A673 (cell line): ENCODE measurements around the gene UCKL1. TPM values are rescaled to one million over a fixed set of nuclear protein-coding genes. Genes with fewer than 3 reads are reported as not detected.

Experiments used
- BruUV-seq: library from RNA; stranded (reverse); fragments of 400-500 nt; replicated peaks from 2 replicates; lab custom pipeline; 2021; lab: Mats Ljungman, UMichigan
- CTCF ChIA-PET: fragments of 300-600 bp; sonication (Branson Sonifier 250); formaldehyde crosslinking; loops from one replicate; lab custom pipeline; 2022; ENCODE audit warnings: antibody characterized with exemption; lab: Charles Lee
- POLR2A ChIA-PET: fragments of 300-600 bp; sonication (Branson Sonifier 250); formaldehyde crosslinking; loops from one replicate; lab custom pipeline; 2022; ENCODE audit warnings: antibody characterized with exemption; ENCODE audit not compliant: low non-redundant PET; lab: Charles Lee
- DNase-seq: peaks from one replicate; pipeline ENCODE4 v3.0.0-alpha.2; 2015; ENCODE audit warnings: low spot score
- H3K27ac ChIP-seq: fragments of 200-600 bp; sonication (generic); 2 replicates; pipeline ENCODE4 v1.5.1; 2016; ENCODE audit warnings: mixed run types, low read depth, mild to moderate bottlenecking, mixed read lengths, antibody characterized with exemption, low read length; ENCODE audit not compliant: poor library complexity, severe bottlenecking
- H3K27me3 ChIP-seq: fragments of 200-600 bp; sonication (generic); replicated peaks from 2 replicates; pipeline ENCODE4 v1.6.1; 2017; ENCODE audit warnings: mixed run types, low read depth, mild to moderate bottlenecking, mixed read lengths, antibody characterized with exemption, low read length; ENCODE audit not compliant: insufficient read depth, poor library complexity
- H3K36me3 ChIP-seq: fragments of 200-600 bp; sonication (generic); 2 replicates; pipeline ENCODE4 v1.6.1; 2016; ENCODE audit warnings: mixed run types, mild to moderate bottlenecking, mixed read lengths, antibody characterized with exemption, low read length; ENCODE audit not compliant: insufficient read depth, poor library complexity, severe bottlenecking
- H3K4me1 ChIP-seq: fragments of 200-600 bp; sonication (generic); 2 replicates; pipeline ENCODE4 v1.6.1; 2017; ENCODE audit warnings: mixed run types, mild to moderate bottlenecking, mixed read lengths, antibody characterized with exemption, low read length; ENCODE audit not compliant: insufficient read depth, poor library complexity, severe bottlenecking
- H3K4me3 ChIP-seq: fragments of 200-600 bp; sonication (generic); 2 replicates; pipeline ENCODE4 v1.5.1; 2016; ENCODE audit warnings: low read depth, mixed run types, mild to moderate bottlenecking, mixed read lengths, low read length; ENCODE audit not compliant: poor library complexity, severe bottlenecking
- H3K9me3 ChIP-seq: fragments of 200-600 bp; sonication (generic); 2 replicates; pipeline ENCODE4 v1.6.1; 2016; ENCODE audit warnings: mixed run types, low read depth, mild to moderate bottlenecking, mixed read lengths, antibody characterized with exemption, low read length; ENCODE audit not compliant: poor library complexity, severe bottlenecking
- CTCF ChIP-seq: fragments of 300-800, 200-600 bp; sonication (generic); conservative IDR thresholded peaks from 2 replicates; pipeline ENCODE4 v1.5.1; 2017; ENCODE audit warnings: low read depth, mild to moderate bottlenecking, antibody characterized with exemption, low read length, moderate library complexity, mixed read lengths
- EZH2 ChIP-seq: fragments of 200-600 bp; sonication (generic); IDR thresholded peaks from 2 replicates; pipeline ENCODE4 v1.6.1; 2017; ENCODE audit warnings: borderline replicate concordance, low read depth, mild to moderate bottlenecking, mixed read lengths, antibody characterized with exemption, low read length; ENCODE audit not compliant: poor library complexity, severe bottlenecking
- intact Hi-C: fragments of 100-400 bp; cut with micrococcal nuclease; formaldehyde crosslinking; loops from one replicate; pipeline ENCODE4 v1.10.0; 2022; ENCODE audit not compliant: unreplicated experiment
- total RNA-seq: library from RNA; stranded (reverse); gene quantifications from 2 replicates; pipeline ENCODE4 v1.2.3, GENCODE V29; 2021

Gene UCKL1
- total RNA-seq, 1 experiment from 2014 or later: 53.3 TPM

DNA sequence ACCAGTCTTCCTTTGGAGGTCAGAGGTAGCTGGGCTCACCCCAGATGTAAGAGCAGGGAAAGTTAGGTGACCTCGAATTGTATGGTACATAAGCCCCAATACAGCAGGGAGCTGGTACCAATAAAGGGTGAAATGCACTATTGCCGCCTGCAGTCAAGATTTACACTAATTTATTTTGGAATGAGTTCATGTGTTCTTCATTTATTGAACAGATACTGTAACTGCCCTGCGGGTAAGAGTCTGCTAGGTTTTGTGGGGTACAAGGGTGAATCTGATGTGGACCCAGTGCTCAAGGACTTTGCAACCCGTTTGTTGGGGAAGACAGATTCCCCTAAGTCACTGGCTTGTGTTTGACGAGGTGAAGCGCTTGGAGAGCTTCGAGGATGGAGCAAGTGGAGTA, 63.8 kb downstream of the UCKL1 start:
- TF ChIP-seq EZH2 (no peak), CTCF (no peak)
- BruUV-seq: no TSS peak
- Histone ChIP-seq H3K9me3 (no peaks in the 10 kb centered on the region), H3K27ac (no peak overlapping the region), H3K4me3 (no peak overlapping the region), H3K27me3 (no peaks in the 10 kb centered on the region), H3K4me1 (peaks cover 9% of the 10 kb centered on the region), H3K36me3 (peaks cover 10% of the 10 kb centered on the region)
- CTCF ChIA-PET: interaction anchor here (0.7 kb wide), 1 partner anchor 17 kb away, joined by 5 read pairs; no protein-coding TSS in a partner anchor
- POLR2A ChIA-PET: no interaction called here
- intact Hi-C loops: no loop called here
- DNase-seq: no peak

- ChIA-PET CTCF (no interaction called here), POLR2A (no interaction called here)
- DNase-seq: no peak
- H3K9me3 ChIP-seq: no peaks in the 10 kb centered on the region
- no TSS peak for BruUV-seq
- peaks cover 2% of the 10 kb centered on the region for H3K4me1 ChIP-seq
- H3K4me3 ChIP-seq: no peak overlapping the region
- no peak for TF ChIP-seq EZH2
- intact Hi-C loops: no loop called here
- no peaks in the 10 kb centered on the region for H3K27me3 ChIP-seq
- peaks cover 16% of the 10 kb centered on the region for H3K36me3 ChIP-seq
- no peak overlapping the region for H3K27ac ChIP-seq
These were observed 64.9 kb downstream of the UCKL1 start for GRCh38 chr20:63891061-63892002.

GRCh38 chr20:63890616-63891015, 65.6 kb downstream of the UCKL1 start:
- no peaks in the 10 kb centered on the region for H3K4me1 ChIP-seq
- BruUV-seq: TSS peak; percentile 42
- DNase-seq: no peak
- no peak overlapping the region for H3K4me3 ChIP-seq
- no peaks in the 10 kb centered on the region for H3K9me3 ChIP-seq
- intact Hi-C loops: no loop called here
- no peak overlapping the region for H3K27ac ChIP-seq
- no peak for TF ChIP-seq EZH2
- no peak for TF ChIP-seq CTCF
- peaks cover 16% of the 10 kb centered on the region for H3K36me3 ChIP-seq
- H3K27me3 ChIP-seq: no peaks in the 10 kb centered on the region
- POLR2A ChIA-PET: no interaction called here
- CTCF ChIA-PET: no interaction called here
